ENCODE measurements around the gene FAM114A1. TPM values are rescaled to one million over a fixed set of nuclear protein-coding genes. Genes with fewer than 3 reads are reported as not detected.

The FAM114A1 gene
- polyA plus RNA-seq, 3 donors, result 3.2 to 12.0 (median 4.1) TPM

- TF ChIP-seq CTCF (IDR thresholded peaks at IDR 0.05), result no peak
- Histone ChIP-seq H3K79me2 (ENCODE audit: insufficient read depth, low read length) (peaks cover 95% of the 10 kb centered on the region), H3K4me2 (replicated peaks; ENCODE audit: extremely low read depth, low read length, poor library complexity, severe bottlenecking) (no peak overlapping the region), H3K27me3 (ENCODE audit: control insufficient read depth in 2 of 2, insufficient read depth in 2 of 2, low read length in 2 of 2) (no peaks in the 10 kb centered on the region), H3K4me1 (ENCODE audit: control insufficient read depth in 1 of 2, insufficient read depth in 2 of 2, low read length in 2 of 2) (peaks cover 6 to 20% of the 10 kb centered on the region in 2 donors), H4K20me1 (ENCODE audit: insufficient read depth, low read length) (peaks cover 56% of the 10 kb centered on the region), H3K36me3 (replicated peaks in 1 of 2; ENCODE audit: control insufficient read depth in 1 of 2, insufficient read depth in 2 of 2, low read length in 2 of 2) (peaks cover 5 to 45% of the 10 kb centered on the region in 2 donors), H3K9ac (ENCODE audit: insufficient read depth, low read length, poor library complexity, severe bottlenecking) (no peak overlapping the region), H2AFZ (ENCODE audit: insufficient read depth, low read depth, low read length, poor library complexity, severe bottlenecking) (no peak overlapping the region), H3K4me3 (replicated peaks in 1 of 3; ENCODE audit: low read depth in 2 of 3, low read length in 3 of 3) (no peak overlapping the region), H3K27ac (ENCODE audit: low read depth in 1 of 2, low read length in 2 of 2) (peak overlapping the region in 1 of 2 donors; percentile 33), H3K9me3 (replicated peaks in 1 of 2; ENCODE audit: control insufficient read depth in 1 of 2, insufficient read depth in 1 of 2, low read length in 2 of 2) (peaks cover 8 to 16% of the 10 kb centered on the region in 2 donors)
- Mint-ChIP-seq H3K27me3 (ENCODE audit: low read depth in 3 of 3) (peaks cover 0 to 2% (median 1%) of the 10 kb centered on the region in 3 donors), H3K4me1 (peaks cover 29% of the 10 kb centered on the region), H3K9me3 (peaks cover 17 to 40% (median 23%) of the 10 kb centered on the region in 7 donors), H3K27ac (peak overlapping the region in 2 of 7 donors; percentile 32 to 33), H3K36me3 (peaks cover 50 to 75% of the 10 kb centered on the region in 2 donors), H3K4me3 (no peak overlapping the region)
- DNase-seq, result no peak
- intact Hi-C loops (cut with micrococcal nuclease), result no loop called here
Observed at GRCh38 chr4:38837334-38837733, 30.3 kb upstream of the FAM114A1 start.

GRCh38 chr4:38837849-38838248 is 29.8 kb upstream of the FAM114A1 start:
- Histone ChIP-seq H3K27me3 (ENCODE audit: control insufficient read depth in 2 of 2, insufficient read depth in 2 of 2, low read length in 2 of 2) (no peaks in the 10 kb centered on the region), H3K4me2 (replicated peaks; ENCODE audit: extremely low read depth, low read length, poor library complexity, severe bottlenecking) (no peak overlapping the region), H3K9ac (ENCODE audit: insufficient read depth, low read length, poor library complexity, severe bottlenecking) (no peak overlapping the region), H3K36me3 (replicated peaks in 1 of 2; ENCODE audit: control insufficient read depth in 1 of 2, insufficient read depth in 2 of 2, low read length in 2 of 2) (peaks cover 7 to 50% of the 10 kb centered on the region in 2 donors), H3K4me3 (replicated peaks in 1 of 3; ENCODE audit: low read depth in 2 of 3, low read length in 3 of 3) (no peak overlapping the region), H3K4me1 (ENCODE audit: control insufficient read depth in 1 of 2, insufficient read depth in 2 of 2, low read length in 2 of 2) (peaks cover 1 to 15% of the 10 kb centered on the region in 2 donors), H2AFZ (ENCODE audit: insufficient read depth, low read depth, low read length, poor library complexity, severe bottlenecking) (no peak overlapping the region), H3K27ac (ENCODE audit: low read depth in 1 of 2, low read length in 2 of 2) (peak overlapping the region in 1 of 2 donors; percentile 33), H3K9me3 (replicated peaks in 1 of 2; ENCODE audit: control insufficient read depth in 1 of 2, insufficient read depth in 1 of 2, low read length in 2 of 2) (peaks cover 8 to 16% of the 10 kb centered on the region in 2 donors), H3K79me2 (ENCODE audit: insufficient read depth, low read length) (peaks cover 95% of the 10 kb centered on the region), H4K20me1 (ENCODE audit: insufficient read depth, low read length) (peaks cover 55% of the 10 kb centered on the region)
- no CpG with 5 or more reads among the region's 2 CpGs for WGBS (ENCODE audit: insufficient coverage)
- H3K36me3 Mint-ChIP-seq, result peaks cover 55 to 80% of the 10 kb centered on the region in 2 donors
- peaks cover 17 to 40% (median 23%) of the 10 kb centered on the region in 7 donors for H3K9me3 Mint-ChIP-seq
- TF ChIP-seq CTCF (IDR thresholded peaks at IDR 0.05), result no peak
- H3K27ac Mint-ChIP-seq, result peak overlapping the region in 4 of 7 donors; percentile 5 to 37 (median 22)
- intact Hi-C loops (cut with micrococcal nuclease), result no loop called here
- peaks cover 0 to 2% (median 1%) of the 10 kb centered on the region in 3 donors for H3K27me3 Mint-ChIP-seq (ENCODE audit: low read depth in 3 of 3)
- peaks cover 24% of the 10 kb centered on the region for H3K4me1 Mint-ChIP-seq
- no peak overlapping the region for H3K4me3 Mint-ChIP-seq
- peak in 1 of 3 donors; percentile 39 for DNase-seq
